ENCODE results near the gene TMEM218.

TMEM218 gene

GRCh38 chr11:125111343-125112207 lies at the start of gene TMEM218:
TMEM218 (minus strand) TSS chr11:125111626; CDS start chr11:125102241, 9,385 bp downstream.
- DNase-seq (ENCODE audit: low read depth, low spot score), result peak; percentile 94

DNA sequence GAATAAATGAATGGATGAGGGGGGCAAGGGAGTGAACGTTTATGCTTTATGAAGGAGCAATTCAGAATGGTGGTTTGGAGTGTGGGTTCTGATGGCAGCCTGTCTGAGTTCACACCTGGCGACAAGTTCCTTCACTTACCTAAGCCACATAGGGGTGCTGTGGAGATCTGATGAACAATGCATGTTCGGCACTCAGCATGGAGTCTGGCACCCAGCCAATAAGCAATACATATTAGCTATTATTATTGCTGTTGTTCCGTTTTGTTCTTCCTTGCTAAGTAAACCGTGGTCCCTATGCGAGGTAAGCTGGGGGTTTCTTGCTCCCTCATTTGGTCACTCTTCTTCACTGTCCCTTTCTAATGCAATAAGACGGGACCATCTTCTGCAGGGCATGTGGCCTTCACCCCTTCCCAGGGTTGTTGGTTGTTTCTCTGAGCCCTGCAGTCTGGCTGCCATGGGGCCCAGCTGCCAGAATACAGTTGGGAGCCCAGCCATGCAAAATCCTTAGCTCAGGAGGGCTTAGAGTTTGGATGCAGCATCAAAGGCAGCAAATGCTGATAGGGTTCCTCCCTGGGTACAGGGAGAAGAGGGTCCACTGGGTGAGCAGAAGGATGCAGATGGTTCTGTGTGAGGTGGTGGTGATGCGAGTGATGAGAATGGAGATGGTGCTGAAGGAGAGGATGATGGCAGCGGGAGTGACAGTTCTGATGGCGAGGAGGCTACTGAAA lies 46.7 kb upstream of the TMEM218 start:
- DNase-seq (ENCODE audit: low read depth, low spot score), result no peak

DNA sequence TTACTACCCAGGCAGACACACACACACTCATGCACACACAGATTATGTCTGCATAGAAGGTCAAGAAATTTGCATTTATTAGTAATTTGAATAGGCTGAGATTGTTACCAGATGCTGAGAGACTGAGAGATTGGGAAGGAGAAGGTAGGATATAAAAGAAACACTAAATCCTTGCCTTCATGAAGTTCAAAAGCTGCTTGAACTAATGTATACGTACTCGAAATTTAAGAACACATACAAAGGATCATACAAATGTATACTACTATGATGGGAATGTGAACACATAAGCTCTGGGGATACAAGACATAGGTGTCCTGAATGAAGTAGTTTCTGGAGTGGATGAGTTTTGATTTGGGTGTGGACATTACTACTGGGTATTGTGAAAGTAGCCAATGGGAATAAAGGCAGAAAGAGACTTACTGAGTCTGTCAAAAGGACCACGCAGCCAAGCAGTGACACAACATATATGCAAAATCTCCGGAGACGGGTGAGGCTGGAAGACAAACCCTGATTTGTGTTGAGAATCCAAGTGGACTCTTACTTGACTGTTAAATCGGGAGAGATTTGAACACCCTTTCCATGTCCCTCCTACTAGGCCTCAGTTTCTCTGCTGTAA lies 45.8 kb upstream of the TMEM218 start:
- no peak for DNase-seq (ENCODE audit: low read depth, low spot score)

DNA sequence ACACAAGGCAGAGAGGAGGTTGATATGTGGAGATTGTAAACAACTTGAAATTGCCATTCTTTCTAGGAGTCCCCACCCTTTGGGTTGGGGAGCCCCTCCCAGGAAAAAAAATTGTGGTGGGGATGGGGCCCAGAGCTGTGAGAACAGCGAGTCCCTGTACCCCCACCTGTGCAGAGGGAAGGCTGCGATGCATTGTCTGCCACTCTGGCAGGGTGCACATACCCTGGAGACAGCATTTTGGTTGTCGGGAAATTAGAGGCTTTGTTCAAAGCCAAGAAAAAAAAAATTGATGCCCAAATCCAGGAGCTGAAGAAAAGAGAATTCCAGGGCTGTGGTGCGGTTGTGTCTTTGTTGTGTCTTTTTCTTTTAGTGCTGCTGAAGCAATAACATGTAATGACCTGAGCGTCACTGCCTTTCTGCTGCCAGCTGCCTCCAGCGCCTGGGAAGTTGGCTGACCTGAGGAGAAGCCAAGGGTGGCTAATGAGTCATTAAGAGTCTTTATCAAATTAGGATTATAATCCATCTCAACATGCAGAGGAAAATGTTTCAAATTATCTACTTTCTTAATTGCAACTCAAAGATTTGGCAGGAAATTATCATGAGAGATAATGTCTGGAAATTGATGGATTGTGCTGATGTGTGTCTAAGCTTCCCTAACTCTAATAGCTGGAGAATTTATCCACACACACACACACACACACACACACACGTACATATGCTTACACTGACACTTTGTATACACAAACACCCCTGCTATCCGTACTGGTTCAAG lies 45.1 kb upstream of the TMEM218 start:
- DNase-seq (ENCODE audit: low read depth, low spot score), result no peak

DNA sequence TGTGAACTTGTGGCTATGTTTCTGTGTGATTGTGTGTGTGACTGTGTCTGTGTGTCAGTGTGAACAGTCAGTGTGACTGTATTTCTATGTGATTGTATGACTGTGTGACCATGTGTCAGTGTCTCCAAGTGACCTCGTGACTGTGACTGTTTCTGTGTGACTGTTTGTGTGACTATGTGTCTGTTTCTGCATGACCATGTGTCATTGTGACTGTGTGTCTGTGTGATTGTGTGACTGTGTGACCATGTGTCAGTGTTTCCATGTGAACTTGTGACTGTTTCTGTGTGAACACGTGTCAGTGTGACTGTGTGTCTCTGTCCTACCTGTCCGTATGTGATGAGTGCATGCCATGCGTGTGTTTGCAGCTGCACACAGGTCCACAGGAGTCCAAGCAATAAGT lies 44.3 kb upstream of the TMEM218 start:
- DNase-seq (ENCODE audit: low read depth, low spot score), result no peak

DNA sequence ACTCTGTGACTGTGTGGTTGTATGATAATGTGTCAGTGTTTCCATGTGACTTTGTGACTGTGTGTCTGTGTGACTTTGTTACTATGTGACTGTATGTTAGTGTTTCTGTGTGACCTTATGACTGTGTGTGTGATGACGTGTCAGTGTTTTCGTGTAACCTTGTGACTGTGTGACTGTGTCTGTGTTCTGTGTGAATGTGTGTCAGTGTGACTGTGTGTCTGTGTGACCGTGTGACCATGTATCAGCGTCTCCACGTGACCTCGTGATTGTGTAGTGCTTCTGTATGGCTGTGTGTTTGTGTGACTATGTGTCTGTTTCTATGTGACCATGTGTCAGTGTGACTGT lies 43.6 kb upstream of the TMEM218 start:
- no peak for DNase-seq (ENCODE audit: low read depth, low spot score)

DNA sequence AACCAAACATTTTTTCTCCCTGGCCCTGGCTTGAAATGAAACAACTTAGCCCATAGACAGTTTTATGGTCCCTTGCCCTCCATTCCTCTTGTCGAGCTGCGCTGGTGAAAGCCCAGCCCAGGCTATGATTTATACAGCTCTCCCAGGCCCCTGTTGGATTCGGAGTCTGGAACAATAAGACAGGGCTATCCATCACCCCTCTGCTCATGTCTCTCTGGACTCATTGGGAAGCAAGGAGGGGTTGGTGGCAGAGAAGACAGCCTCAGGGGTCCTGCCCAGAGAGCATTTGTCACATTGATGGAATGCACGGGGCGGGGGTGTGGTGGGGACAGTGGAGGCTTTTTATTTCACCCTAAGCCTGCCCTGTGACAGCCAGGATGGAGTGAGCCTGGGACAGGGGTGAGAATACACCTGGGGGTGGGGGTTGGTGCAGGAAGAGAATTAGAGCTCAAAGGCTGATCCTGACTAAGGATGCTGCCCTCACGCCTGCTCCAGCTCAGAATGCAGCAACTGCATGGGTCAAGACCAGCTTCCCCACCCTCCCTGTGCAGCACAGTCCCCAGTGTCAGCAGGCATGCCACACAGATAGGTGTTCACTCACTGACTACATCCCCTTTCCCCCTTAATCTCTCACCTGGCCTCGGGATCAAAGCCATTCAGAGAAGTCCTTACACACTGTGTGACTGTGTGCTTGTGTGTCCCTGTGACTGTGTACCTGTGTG lies 43.1 kb upstream of the TMEM218 start:
- DNase-seq (ENCODE audit: low read depth, low spot score), result no peak

GRCh38 chr11:125153837-125154236 lies 42.4 kb upstream of the TMEM218 start:
- no peak for DNase-seq (ENCODE audit: low read depth, low spot score)

GRCh38 chr11:125148743-125149142 lies 37.3 kb upstream of the TMEM218 start:
- DNase-seq (ENCODE audit: low read depth, low spot score), result no peak

- no peak for DNase-seq (ENCODE audit: low read depth, low spot score)
These were observed 36.6 kb upstream of the TMEM218 start for GRCh38 chr11:125148011-125148410.

DNA sequence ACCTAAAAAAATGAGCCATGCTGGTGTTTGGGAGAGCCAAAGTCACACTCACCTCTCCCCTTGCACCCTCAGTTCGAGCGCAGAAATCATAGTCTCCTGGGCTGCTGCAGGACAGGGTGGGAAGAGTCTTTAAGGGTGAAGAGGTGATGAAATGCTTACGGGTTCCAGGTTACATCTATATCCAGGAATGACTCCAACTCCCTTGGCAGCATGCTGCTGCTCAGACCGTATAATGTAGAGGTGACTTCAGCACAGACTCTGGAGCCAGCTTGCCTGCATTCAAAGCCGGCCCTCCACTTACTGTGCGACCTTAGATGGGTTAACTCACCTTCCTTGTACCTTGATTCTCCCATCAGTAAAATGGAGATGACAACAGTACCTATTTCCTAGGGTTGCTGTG lies 35.9 kb upstream of the TMEM218 start:
- no peak for DNase-seq (ENCODE audit: low read depth, low spot score)

DNA sequence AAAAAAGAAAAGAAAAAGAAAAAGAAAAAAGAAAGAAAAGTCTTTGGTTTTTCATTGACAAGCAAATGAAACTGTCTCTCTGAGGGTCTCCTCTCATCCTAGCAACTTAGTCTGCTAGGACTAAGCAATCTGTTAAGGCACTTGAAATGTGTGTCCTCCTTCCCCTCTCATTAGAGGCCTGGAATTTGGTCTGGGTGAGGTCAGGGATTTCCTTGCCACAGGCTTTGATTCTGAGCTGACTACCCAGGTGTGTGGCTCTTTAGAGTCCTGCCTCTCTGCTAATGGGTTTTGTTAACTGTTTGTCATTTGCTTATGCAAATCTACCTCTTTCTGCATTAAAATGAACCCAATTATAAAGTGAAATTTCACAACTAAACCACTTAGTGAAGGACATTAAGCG lies 34.8 kb upstream of the TMEM218 start:
- no peak for DNase-seq (ENCODE audit: low read depth, low spot score)

DNA sequence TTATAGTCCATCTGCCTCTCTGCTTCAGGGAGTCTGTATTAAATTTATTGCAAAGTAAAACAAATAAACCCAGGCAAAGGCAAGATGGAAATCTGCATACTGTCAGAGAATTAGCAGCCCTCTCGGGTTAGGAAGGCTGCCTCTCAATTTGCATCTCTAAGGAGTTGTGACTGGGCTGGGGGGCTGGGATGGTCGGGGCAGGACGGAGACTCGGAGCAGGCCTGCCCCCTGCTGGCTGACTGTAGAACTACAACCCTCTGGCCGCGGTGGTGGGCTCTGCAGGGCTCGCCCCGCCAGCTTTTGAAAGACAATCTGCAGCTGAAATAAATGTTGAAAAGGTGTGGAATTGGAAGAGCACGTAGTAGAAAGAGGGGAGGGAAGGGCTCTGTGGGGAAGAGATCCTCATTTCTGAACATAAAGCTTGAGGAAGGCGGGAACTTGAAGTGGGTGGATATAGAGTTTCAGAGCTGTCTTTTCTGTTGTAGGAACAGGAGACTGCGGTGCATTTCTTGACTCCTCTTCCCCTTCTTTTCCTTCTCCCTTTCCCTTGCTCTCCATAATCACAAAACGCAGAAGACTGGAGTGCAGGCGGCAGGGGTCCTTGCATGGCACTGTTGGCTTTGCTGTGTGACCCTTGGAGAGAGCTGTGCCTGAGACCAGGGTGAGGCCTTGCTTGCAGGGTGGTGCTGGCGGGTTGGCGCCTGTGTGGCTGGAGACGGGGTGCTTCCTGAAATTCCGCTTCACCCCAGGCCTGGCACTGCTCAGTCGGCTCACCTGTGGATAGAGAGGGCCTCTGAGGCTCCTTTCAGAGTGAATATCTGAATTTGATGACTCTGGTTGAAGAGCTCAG lies 30.5 kb upstream of the TMEM218 start:
- DNase-seq (ENCODE audit: low read depth, low spot score), result peak; percentile 64

DNA sequence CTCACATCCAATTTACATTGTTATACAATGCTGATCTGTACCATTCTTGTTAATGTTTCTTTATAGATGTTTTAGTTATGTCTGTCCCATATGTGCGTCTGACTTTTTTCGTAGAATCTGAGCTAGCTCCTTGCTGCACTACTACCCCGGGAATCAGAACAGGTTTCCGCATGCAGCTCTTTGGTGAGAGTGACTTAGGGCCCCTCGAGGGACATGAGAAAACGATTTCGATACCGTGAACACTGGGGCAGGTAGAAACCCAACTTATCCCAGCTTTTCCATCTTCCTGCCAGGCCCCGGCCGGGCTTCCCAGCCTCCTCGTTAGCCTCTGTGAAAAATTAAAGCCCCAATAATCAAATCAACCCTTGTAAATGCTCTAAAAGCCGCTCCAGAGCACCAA lies 29.8 kb upstream of the TMEM218 start:
- DNase-seq (ENCODE audit: low read depth, low spot score), result no peak

GRCh38 chr11:125140233-125140632 lies 28.8 kb upstream of the TMEM218 start:
- no peak for DNase-seq (ENCODE audit: low read depth, low spot score)

DNA sequence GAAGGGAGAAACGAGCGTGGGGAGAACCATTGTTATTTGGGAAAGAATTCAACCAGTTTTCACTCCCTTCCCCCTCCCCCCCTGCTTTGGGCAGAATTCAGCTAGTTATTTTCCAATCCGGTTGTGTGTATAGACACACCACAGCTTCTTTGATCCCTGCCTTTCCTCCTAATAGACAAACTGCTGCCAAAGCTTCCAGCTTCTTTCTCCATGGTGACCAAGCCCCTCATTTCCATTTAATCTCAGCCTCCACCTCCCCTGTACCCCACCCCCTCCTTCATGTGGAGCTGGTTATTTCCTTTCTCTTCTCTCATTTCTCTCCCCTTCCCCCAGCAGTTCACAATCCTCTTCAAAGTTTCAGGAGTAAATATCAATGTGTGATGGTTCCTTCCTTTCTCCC lies 28.4 kb upstream of the TMEM218 start:
- DNase-seq (ENCODE audit: low read depth, low spot score), result no peak

DNA sequence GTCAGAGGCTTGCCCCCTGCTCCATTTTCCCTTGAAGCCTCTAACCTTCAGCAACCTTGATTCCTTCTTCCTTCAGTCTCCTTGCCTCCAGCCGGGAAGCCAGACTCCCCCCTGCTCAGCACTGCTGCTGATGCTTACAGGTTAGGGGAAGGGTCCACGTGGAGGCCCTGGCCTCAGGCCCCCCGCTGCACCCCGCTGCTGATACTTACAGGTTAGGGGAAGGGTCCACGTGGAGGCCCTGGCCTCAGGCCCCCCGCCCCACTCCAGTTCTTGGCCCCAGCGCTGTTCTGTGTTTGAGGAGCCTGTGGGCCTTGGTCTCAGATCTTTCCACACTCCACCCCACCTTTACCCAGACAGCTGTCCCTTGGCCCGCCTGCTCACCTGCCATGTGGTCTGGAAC lies 27.5 kb upstream of the TMEM218 start:
- no peak for DNase-seq (ENCODE audit: low read depth, low spot score)

DNA sequence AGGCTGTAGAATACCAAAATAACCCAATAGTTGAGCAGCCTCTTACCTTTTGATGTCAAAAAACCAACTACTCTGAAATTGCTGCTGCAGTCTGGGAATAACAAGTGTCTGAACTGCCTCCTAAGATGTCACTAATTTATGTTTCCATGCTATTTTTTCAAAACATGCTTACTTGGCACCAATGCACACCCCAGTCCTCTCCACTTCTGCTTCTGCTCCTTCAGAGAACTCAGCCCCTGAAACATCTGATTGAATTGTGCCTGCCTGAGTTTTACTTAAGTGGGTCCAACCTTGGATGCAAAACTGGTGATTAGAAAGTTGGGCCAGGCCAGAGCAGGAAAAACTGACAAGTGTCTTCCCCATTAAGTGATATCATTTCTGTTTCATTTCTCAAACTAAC lies 24.6 kb upstream of the TMEM218 start:
- DNase-seq (ENCODE audit: low read depth, low spot score), result no peak

GRCh38 chr11:125132596-125132995 lies 21.2 kb upstream of the TMEM218 start:
- DNase-seq (ENCODE audit: low read depth, low spot score), result no peak

- DNase-seq (ENCODE audit: low read depth, low spot score), result no peak
These were observed 20.6 kb upstream of the TMEM218 start for GRCh38 chr11:125132071-125132470.

Data from iPS DF 19.7 (cell line).